Measurements from ENCODE around the gene KCNIP4.

GRCh38 chr4:21134994-21135393, 813.6 kb downstream of the KCNIP4 start:
- no peak for TF ChIP-seq CEBPB (IDR thresholded peaks at IDR 0.05; ENCODE audit: low read depth, low read length)
- TF ChIP-seq POLR2A (IDR thresholded peaks at IDR 0.05; ENCODE audit: low read depth, low read length) = no peak
